ENCODE measurements around the gene CBLIF. TPM values are rescaled to one million over a fixed set of nuclear protein-coding genes. Genes with fewer than 3 reads are reported as not detected.
"Not testable (repeated sequence)": the region's sequence is repeated elsewhere in the genome, so short reads cannot be mapped to it uniquely, and the experiment has no call there.

CBLIF gene
- total RNA-seq, 3 donors from 2014 or later (not counting 1 experiment from before 2014, with no cell fraction given), result not detected

GRCh38 chr11:59785818-59786217, 59.5 kb downstream of the CBLIF start:
- ATAC-seq, result no peak
- H3K4me3 ChIP-seq (ENCODE audit: low read length), result no peak overlapping the region
- H3K4me1 ChIP-seq (ENCODE audit: control insufficient read depth, insufficient read depth, low read length), result peaks cover 10% of the 10 kb centered on the region
- no peaks in the 10 kb centered on the region for H3K27me3 ChIP-seq (ENCODE audit: control insufficient read depth, insufficient read depth, low read length)
- intact Hi-C loops (cut with micrococcal nuclease), result no loop called here
- H3K27ac Mint-ChIP-seq, result no peak overlapping the region
- H3K27ac ChIP-seq (ENCODE audit: low read length), result no peak overlapping the region
- peaks cover 0 to 7% of the 10 kb centered on the region in 2 donors for H3K27me3 Mint-ChIP-seq (ENCODE audit: low read depth in 2 of 2)
- peaks cover 40 to 49% of the 10 kb centered on the region in 2 donors for H3K4me1 Mint-ChIP-seq
- H3K9me3 ChIP-seq (ENCODE audit: control insufficient read depth, insufficient read depth, low read length), result no peaks in the 10 kb centered on the region
- peaks cover 10% of the 10 kb centered on the region for H3K36me3 ChIP-seq (ENCODE audit: control insufficient read depth, insufficient read depth, low read length)
- no peaks in the 10 kb centered on the region for H3K9me3 Mint-ChIP-seq
- no peak for TF ChIP-seq CTCF (IDR thresholded peaks at IDR 0.05)
- no peak for DNase-seq
- 91% methylated on average over 4 of the region's 4 CpGs for WGBS (ENCODE audit: insufficient coverage)
- H3K36me3 Mint-ChIP-seq, result peaks cover 13% of the 10 kb centered on the region
- no peak overlapping the region for H3K4me3 Mint-ChIP-seq

GRCh38 chr11:59784441-59784840, 60.9 kb downstream of the CBLIF start:
- H3K27me3 Mint-ChIP-seq (ENCODE audit: low read depth in 2 of 2); H3K27ac ChIP-seq (ENCODE audit: low read length); ATAC-seq; intact Hi-C loops (cut with micrococcal nuclease); DNase-seq; H3K9me3 ChIP-seq (ENCODE audit: control insufficient read depth, insufficient read depth, low read length); H3K4me3 ChIP-seq (ENCODE audit: low read length); H3K36me3 ChIP-seq (ENCODE audit: control insufficient read depth, insufficient read depth, low read length); H3K27me3 ChIP-seq (ENCODE audit: control insufficient read depth, insufficient read depth, low read length); H3K9me3 Mint-ChIP-seq: not testable (repeated sequence)
- Mint-ChIP-seq H3K4me1 (peaks cover 43 to 49% of the 10 kb centered on the region in 2 donors), H3K36me3 (peaks cover 11% of the 10 kb centered on the region), H3K27ac (peak overlapping the region; percentile 20 to 67), H3K4me3 (peak overlapping the region; percentile 72)
- peaks cover 10% of the 10 kb centered on the region for H3K4me1 ChIP-seq (ENCODE audit: control insufficient read depth, insufficient read depth, low read length)
- 90% methylated on average over 3 of the region's 5 CpGs for WGBS (ENCODE audit: insufficient coverage)

GRCh38 chr11:59783632-59784090, 61.6 kb downstream of the CBLIF start:
- no peaks in the 10 kb centered on the region for H3K9me3 ChIP-seq (ENCODE audit: control insufficient read depth, insufficient read depth, low read length)
- H3K4me1 Mint-ChIP-seq, result peaks cover 45 to 49% of the 10 kb centered on the region in 2 donors
- H3K27ac Mint-ChIP-seq, result peak overlapping the region; percentile 20 to 67
- intact Hi-C loops (cut with micrococcal nuclease), result no loop called here
- H3K4me1 ChIP-seq (ENCODE audit: control insufficient read depth, insufficient read depth, low read length), result peaks cover 10% of the 10 kb centered on the region
- H3K4me3 Mint-ChIP-seq, result peak overlapping the region; percentile 73
- peaks cover under 1% of the 10 kb centered on the region for H3K36me3 ChIP-seq (ENCODE audit: control insufficient read depth, insufficient read depth, low read length)
- ATAC-seq (peak in 1 of 3 donors; percentile 32), DNase-seq (no peak)
- no peak overlapping the region for H3K4me3 ChIP-seq (ENCODE audit: low read length)
- 46% methylated on average over 4 of the region's 4 CpGs for WGBS (ENCODE audit: insufficient coverage)
- no peaks in the 10 kb centered on the region for H3K27me3 ChIP-seq (ENCODE audit: control insufficient read depth, insufficient read depth, low read length)
- peaks cover 0 to 7% of the 10 kb centered on the region in 2 donors for H3K27me3 Mint-ChIP-seq (ENCODE audit: low read depth in 2 of 2)
- H3K36me3 Mint-ChIP-seq, result peaks cover 11% of the 10 kb centered on the region
- no peak for TF ChIP-seq CTCF (IDR thresholded peaks at IDR 0.05)
- H3K27ac ChIP-seq (ENCODE audit: low read length), result no peak overlapping the region
- H3K9me3 Mint-ChIP-seq, result no peaks in the 10 kb centered on the region

GRCh38 chr11:59782080-59782479, 63.2 kb downstream of the CBLIF start:
- no peaks in the 10 kb centered on the region for H3K27me3 Mint-ChIP-seq (ENCODE audit: low read depth in 2 of 2)
- H3K27ac Mint-ChIP-seq, result no peak overlapping the region
- intact Hi-C loops (cut with micrococcal nuclease), result no loop called here
- ATAC-seq (no peak), DNase-seq (no peak)
- Histone ChIP-seq H3K9me3 (ENCODE audit: control insufficient read depth, insufficient read depth, low read length) (no peaks in the 10 kb centered on the region), H3K27me3 (ENCODE audit: control insufficient read depth, insufficient read depth, low read length) (no peaks in the 10 kb centered on the region), H3K36me3 (ENCODE audit: control insufficient read depth, insufficient read depth, low read length) (no peaks in the 10 kb centered on the region), H3K4me3 (ENCODE audit: low read length) (no peak overlapping the region), H3K4me1 (ENCODE audit: control insufficient read depth, insufficient read depth, low read length) (peaks cover 10% of the 10 kb centered on the region), H3K27ac (ENCODE audit: low read length) (no peak overlapping the region)
- H3K4me3 Mint-ChIP-seq, result no peak overlapping the region
- no peaks in the 10 kb centered on the region for H3K9me3 Mint-ChIP-seq
- no peak for TF ChIP-seq CTCF (IDR thresholded peaks at IDR 0.05)
- H3K4me1 Mint-ChIP-seq, result peaks cover 41 to 49% of the 10 kb centered on the region in 2 donors
- WGBS (ENCODE audit: insufficient coverage), result 89% methylated on average over 1 of the region's 2 CpGs
- H3K36me3 Mint-ChIP-seq, result peaks cover 6% of the 10 kb centered on the region

Data from natural killer cell (primary cell).